Ishikawa (cell line): Measurements from ENCODE around the gene CCDC187.

Experiments
- CEBPB ChIP-seq: IDR thresholded peaks from 2 replicates; pipeline ENCODE4 v1.6.1; 2012
- CREB1 ChIP-seq: IDR thresholded peaks from 2 replicates; pipeline ENCODE4 v1.6.1; 2012; ENCODE audit warnings: low read depth
- EP300 ChIP-seq: IDR thresholded peaks from 2 replicates; pipeline ENCODE4 v1.6.1; 2012; ENCODE audit warnings: borderline replicate concordance
- FOXM1 ChIP-seq: IDR thresholded peaks from 2 replicates; pipeline ENCODE4 v1.6.1; 2012; ENCODE audit warnings: low read depth, borderline replicate concordance
- NFIC ChIP-seq: IDR thresholded peaks from 2 replicates; pipeline ENCODE4 v1.6.1; 2012
- RAD21 ChIP-seq: IDR thresholded peaks from 2 replicates; pipeline ENCODE4 v1.6.1; 2012; ENCODE audit warnings: low read depth
- REST ChIP-seq: IDR thresholded peaks from 2 replicates; pipeline ENCODE4 v1.6.1; 2012; ENCODE audit warnings: low read depth, mild to moderate bottlenecking
- TAF1 ChIP-seq: IDR thresholded peaks from 2 replicates; pipeline ENCODE4 v1.6.1; 2012; ENCODE audit warnings: low read depth, mild to moderate bottlenecking
- TCF12 ChIP-seq: IDR thresholded peaks from 2 replicates; pipeline ENCODE4 v1.6.1; 2012; ENCODE audit warnings: low read depth
- TEAD4 ChIP-seq: IDR thresholded peaks from 2 replicates; pipeline ENCODE4 v1.6.1; 2012
- YY1 ChIP-seq: IDR thresholded peaks from 2 replicates; pipeline ENCODE4 v1.6.1; 2012; ENCODE audit warnings: low read depth
- TF ChIP-seq, protein P1 (sequence below): IDR thresholded peaks from 2 replicates; pipeline ENCODE4 v1.6.1; 2012

- TF ChIP-seq, protein P1, sequence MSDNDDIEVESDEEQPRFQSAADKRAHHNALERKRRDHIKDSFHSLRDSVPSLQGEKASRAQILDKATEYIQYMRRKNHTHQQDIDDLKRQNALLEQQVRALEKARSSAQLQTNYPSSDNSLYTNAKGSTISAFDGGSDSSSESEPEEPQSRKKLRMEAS: no peak
- TF ChIP-seq CEBPB (no peak), CREB1 (no peak), TAF1 (no peak), TEAD4 (no peak), EP300 (no peak), NFIC (no peak), REST (no peak), TCF12 (no peak), RAD21 (no peak), YY1 (no peak), FOXM1 (no peak)
Observed at GRCh38 chr9:136209232-136209631, 94.7 kb downstream of the CCDC187 start.
